Right atrium auricular region (tissue), 2 donors: ENCODE results near the gene FBLN5. TPM values are rescaled to one million over a fixed set of nuclear protein-coding genes. Genes with fewer than 3 reads are reported as not detected.
"Not testable (repeated sequence)": the region's sequence is repeated elsewhere in the genome, so short reads cannot be mapped to it uniquely, and the experiment has no call there.

Experiments
- DNase-seq: peaks from one replicate; pipeline ENCODE4 v3.0.0-alpha.2; 2019; ENCODE audit warnings: low spot score
- H3K27ac ChIP-seq, 2 donors: fragments of 200-600 bp; sonication (generic); 1 replicate in 1 of 2; 2 replicates in 1 of 2; pipeline ENCODE4 v1.5.1; 2016 to 2019
- H3K27me3 ChIP-seq, 2 donors: fragments of 200-600 bp; sonication (generic); one replicate each; pipeline versions ENCODE4 v1.5.1 to v1.6.0; 2017 to 2019
- H3K36me3 ChIP-seq: fragments of 200-600 bp; sonication (generic); one replicate; pipeline ENCODE4 v1.5.1; 2016
- H3K4me1 ChIP-seq, 2 donors: fragments of 200-600 bp; sonication (generic); one replicate each; pipeline versions ENCODE4 v1.5.1 to v1.6.0; 2017 to 2019
- H3K4me3 ChIP-seq, 2 donors: fragments of 200-600 bp; sonication (generic); 1 replicate in 1 of 2; 2 replicates in 1 of 2; pipeline ENCODE4 v1.5.1; 2017 to 2019; ENCODE audit warnings: mild to moderate bottlenecking in 1 of 2, moderate library complexity in 1 of 2
- H3K9me3 ChIP-seq, 2 donors: fragments of 200-600 bp; sonication (generic); one replicate each; pipeline ENCODE4 v1.5.1; 2019
- total RNA-seq, 2 donors: library from RNA; depleted of rRNA; stranded (reverse); fragments of >200 nt; gene quantifications; one replicate each; pipeline ENCODE4 v1.1.0, GENCODE V29; 2016
- TF ChIP-seq, protein P1 (sequence below), 2 donors: fragments of 200-600 bp; sonication (generic); IDR thresholded peaks; one replicate each; pipeline ENCODE4 v1.5.1; 2019; ENCODE audit warnings: antibody characterized with exemption in 2 of 2

FBLN5 gene
- total RNA-seq, 2 donors from 2014 or later, result 125 to 132 TPM

DNA sequence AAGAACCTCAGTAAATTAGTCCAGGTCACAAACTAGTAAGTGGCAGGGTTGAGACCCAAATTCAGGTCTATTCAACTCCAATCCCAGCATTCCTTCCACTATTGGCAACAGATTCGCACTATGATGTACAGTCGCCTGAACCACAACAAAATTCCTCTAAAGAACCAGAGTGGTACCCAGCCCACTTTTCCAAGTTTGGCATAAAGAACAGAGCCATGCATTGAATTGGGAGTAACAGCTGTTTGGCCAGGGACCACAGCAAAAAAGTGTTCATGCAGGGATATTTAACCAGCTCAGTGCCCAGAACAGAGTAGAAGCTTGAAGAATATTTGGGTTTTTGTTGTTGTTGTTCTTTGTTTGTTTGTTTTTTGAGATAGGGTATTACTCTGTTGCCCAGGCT lies 89.9 kb downstream of the FBLN5 start:
- H3K9me3 ChIP-seq, result no peaks in the 10 kb centered on the region
- DNase-seq, result no peak
- H3K4me1 ChIP-seq, result no peaks in the 10 kb centered on the region
- H3K4me3 ChIP-seq, result no peak overlapping the region
- H3K27me3 ChIP-seq, result no peaks in the 10 kb centered on the region
- no peak overlapping the region for H3K27ac ChIP-seq
- TF ChIP-seq, protein P1, sequence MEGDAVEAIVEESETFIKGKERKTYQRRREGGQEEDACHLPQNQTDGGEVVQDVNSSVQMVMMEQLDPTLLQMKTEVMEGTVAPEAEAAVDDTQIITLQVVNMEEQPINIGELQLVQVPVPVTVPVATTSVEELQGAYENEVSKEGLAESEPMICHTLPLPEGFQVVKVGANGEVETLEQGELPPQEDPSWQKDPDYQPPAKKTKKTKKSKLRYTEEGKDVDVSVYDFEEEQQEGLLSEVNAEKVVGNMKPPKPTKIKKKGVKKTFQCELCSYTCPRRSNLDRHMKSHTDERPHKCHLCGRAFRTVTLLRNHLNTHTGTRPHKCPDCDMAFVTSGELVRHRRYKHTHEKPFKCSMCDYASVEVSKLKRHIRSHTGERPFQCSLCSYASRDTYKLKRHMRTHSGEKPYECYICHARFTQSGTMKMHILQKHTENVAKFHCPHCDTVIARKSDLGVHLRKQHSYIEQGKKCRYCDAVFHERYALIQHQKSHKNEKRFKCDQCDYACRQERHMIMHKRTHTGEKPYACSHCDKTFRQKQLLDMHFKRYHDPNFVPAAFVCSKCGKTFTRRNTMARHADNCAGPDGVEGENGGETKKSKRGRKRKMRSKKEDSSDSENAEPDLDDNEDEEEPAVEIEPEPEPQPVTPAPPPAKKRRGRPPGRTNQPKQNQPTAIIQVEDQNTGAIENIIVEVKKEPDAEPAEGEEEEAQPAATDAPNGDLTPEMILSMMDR (IDR thresholded peaks at IDR 0.05), result no peak
- no peaks in the 10 kb centered on the region for H3K36me3 ChIP-seq

DNA sequence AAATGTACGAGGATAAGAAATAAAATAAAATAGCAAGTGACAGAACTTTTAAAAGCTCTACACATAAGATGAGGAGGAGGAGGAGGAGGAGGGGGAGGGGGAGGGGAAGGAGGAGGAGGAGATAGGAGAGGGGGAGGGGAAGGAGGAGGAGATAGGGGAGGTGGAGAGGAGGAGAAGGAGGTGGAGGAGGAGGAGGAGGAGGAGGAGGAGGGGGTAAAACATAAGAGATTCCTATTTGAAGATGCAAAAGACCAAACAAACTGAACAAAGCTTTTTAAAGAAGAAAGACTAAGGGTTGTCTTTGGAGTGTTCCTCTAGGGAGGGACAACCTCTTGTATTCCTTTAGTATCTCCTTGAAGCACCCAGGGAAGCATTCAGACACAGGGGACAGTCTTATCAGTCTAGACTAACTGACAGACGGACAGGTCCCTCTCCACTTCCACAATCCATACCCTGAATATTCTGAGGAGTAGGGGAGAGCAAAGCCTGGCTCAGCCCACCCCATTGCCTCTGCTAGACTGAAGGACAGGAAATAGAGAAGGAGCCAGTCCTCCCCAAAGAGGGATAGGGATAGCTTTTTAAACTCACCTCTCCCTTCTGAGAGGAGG lies 93.1 kb downstream of the FBLN5 start:
- TF ChIP-seq, protein P1 (IDR thresholded peaks at IDR 0.05), result no peak
- Histone ChIP-seq H3K9me3 (no peaks in the 10 kb centered on the region), H3K36me3 (no peaks in the 10 kb centered on the region), H3K27me3 (no peaks in the 10 kb centered on the region), H3K27ac (no peak overlapping the region), H3K4me1 (no peaks in the 10 kb centered on the region), H3K4me3 (no peak overlapping the region)
- DNase-seq, result no peak

DNA sequence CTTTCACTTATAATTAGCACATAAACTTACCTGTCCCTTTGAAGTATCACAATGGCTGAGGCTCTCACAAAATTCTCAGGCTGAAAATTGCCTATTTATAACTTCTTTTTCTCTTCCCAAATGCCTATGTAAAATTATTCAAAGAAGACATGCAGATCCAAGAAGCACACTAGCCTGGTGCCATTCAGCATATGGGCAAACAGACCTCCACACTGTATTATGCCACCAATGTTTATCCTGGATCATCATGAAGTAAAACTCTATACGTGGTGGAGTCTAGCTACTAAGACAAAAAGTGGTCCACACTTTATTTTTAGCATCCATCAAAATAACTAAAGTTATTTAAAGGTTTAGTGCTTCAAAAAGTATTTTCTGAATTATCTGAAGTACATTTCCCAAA lies 95.9 kb downstream of the FBLN5 start:
- H3K9me3 ChIP-seq, result no peaks in the 10 kb centered on the region
- H3K27ac ChIP-seq, result no peak overlapping the region
- TF ChIP-seq, protein P1 (IDR thresholded peaks at IDR 0.05), result no peak
- no peak overlapping the region for H3K4me3 ChIP-seq
- no peak for DNase-seq
- H3K27me3 ChIP-seq, result no peaks in the 10 kb centered on the region
- no peaks in the 10 kb centered on the region for H3K36me3 ChIP-seq
- no peaks in the 10 kb centered on the region for H3K4me1 ChIP-seq

DNA sequence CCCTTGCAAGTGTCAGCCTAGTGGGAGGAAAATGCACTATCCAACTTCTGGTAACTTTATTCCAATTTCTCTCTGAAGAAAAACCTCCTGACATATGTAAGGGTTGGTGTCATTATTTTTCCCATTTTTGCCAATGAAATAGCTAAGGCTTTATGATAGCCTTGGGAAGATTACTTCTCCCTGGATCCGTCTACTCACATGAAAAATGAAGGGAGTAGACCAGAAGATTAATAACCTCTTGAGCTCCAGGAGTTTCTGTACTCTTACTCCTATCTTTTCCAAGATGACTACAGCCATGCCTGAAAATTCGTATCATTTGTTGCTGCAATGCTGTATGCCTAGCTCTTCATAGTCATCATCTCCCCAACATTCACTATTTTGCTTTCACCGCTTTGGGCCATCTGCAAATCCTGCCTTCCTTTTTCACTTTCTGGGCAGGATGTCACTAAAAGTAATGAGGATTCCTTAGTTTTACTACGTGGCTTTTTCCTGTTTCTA lies 98.9 kb downstream of the FBLN5 start:
- DNase-seq, result no peak
- no peak overlapping the region for H3K27ac ChIP-seq
- H3K36me3 ChIP-seq, result no peaks in the 10 kb centered on the region
- H3K4me3 ChIP-seq, result no peak overlapping the region
- no peaks in the 10 kb centered on the region for H3K4me1 ChIP-seq
- TF ChIP-seq, protein P1 (IDR thresholded peaks at IDR 0.05), result no peak
- H3K9me3 ChIP-seq, result no peaks in the 10 kb centered on the region
- no peaks in the 10 kb centered on the region for H3K27me3 ChIP-seq

DNA sequence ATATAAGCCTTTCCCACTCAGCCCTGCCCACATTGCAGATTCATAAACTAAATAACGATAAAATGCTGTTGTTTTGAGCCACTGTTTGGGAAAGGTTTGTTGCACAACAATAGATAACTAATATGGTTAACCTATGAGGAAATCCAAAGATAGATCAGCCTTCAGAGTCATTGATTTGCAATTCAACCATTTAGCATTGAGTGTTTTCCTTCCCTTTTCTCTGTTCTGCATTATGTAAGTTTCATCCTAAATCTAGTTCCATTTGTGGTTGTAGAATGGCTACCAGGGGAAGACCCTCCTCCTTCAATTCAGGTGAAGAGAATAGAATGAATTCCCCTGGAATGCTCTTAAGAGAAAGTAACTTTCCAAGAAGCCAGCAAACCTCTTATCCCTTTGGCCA lies 99.8 kb downstream of the FBLN5 start:
- H3K36me3 ChIP-seq, result no peaks in the 10 kb centered on the region
- no peak overlapping the region for H3K4me3 ChIP-seq
- TF ChIP-seq, protein P1 (IDR thresholded peaks at IDR 0.05), result no peak
- H3K27me3 ChIP-seq, result no peaks in the 10 kb centered on the region
- H3K4me1 ChIP-seq, result no peaks in the 10 kb centered on the region
- no peak overlapping the region for H3K27ac ChIP-seq
- no peak for DNase-seq
- H3K9me3 ChIP-seq, result no peaks in the 10 kb centered on the region

DNA sequence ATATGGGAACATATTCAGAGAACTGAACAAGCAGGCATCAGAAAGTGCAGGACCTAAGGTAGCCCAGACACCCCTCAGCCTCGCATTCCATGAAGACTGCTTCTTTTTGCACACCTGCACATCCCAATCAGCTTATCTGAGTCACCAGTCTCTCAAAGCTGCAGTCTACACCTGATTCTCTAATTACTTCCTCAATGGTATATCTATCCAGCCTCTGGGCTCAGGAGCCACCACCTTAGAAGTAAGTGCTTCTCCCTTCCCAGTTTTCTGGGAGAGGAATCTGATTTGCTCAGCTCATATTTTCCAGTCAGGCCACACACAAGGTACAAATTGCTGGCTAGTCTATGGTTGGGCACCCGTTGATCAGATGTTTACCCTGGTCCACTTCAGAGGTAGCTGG lies 101.8 kb downstream of the FBLN5 start:
- H3K27me3 ChIP-seq, result no peaks in the 10 kb centered on the region
- TF ChIP-seq, protein P1 (IDR thresholded peaks at IDR 0.05), result no peak
- H3K27ac ChIP-seq, result no peak overlapping the region
- no peaks in the 10 kb centered on the region for H3K9me3 ChIP-seq
- no peak for DNase-seq
- no peaks in the 10 kb centered on the region for H3K4me1 ChIP-seq
- H3K4me3 ChIP-seq, result no peak overlapping the region
- H3K36me3 ChIP-seq, result no peaks in the 10 kb centered on the region

DNA sequence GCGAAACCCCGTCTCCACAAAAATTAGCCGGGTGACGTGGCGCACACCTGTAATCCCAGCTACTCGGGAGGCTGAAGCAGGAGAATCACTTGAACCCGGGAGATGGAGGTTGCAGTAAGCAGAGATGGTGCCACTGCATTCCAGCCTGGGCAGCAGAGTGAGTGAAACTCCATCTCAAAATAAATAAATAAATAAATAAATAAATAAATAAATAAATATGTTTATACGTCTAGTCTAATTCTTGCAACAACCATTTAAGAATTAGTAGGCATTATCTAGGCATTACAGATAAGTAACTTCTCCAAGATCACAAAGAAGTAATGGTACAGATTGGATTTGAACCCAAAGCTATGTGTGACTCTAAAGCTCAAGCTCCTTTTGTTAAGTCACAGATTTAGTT lies 102.4 kb downstream of the FBLN5 start:
- H3K27me3 ChIP-seq, H3K4me1 ChIP-seq, H3K9me3 ChIP-seq, DNase-seq, H3K27ac ChIP-seq, H3K4me3 ChIP-seq, H3K36me3 ChIP-seq: not testable (repeated sequence)
